HG03457 (cell line): ENCODE data around the gene ABHD15.

Experiments
- ATAC-seq: cut with Tn5 transposase; IDR thresholded peaks from one replicate; pipeline ENCODE4 v1.9.1; 2021; ENCODE audit warnings: moderate number of reproducible peaks; ENCODE audit not compliant: unreplicated experiment

Gene ABHD15

DNA sequence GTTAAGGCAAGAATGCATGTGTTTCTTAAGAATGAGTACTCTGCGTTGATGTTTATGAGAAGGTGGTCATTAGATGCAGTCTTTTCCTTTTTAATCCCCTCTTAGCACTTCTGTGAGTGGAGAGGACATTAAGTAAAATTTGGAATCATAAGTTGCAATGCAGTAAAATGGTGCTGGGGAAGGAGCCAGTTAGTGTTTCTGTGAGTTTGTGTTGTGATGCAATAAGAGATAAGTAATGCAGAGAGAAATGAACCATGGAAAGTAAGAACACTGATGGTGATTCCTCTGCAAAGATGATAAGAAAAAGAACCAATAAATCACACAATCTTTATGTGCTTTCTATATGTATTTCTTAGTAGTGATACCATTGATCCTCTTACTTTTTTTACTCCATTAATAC is 20.0 kb downstream of the ABHD15 start:
- ATAC-seq, result no peak

DNA sequence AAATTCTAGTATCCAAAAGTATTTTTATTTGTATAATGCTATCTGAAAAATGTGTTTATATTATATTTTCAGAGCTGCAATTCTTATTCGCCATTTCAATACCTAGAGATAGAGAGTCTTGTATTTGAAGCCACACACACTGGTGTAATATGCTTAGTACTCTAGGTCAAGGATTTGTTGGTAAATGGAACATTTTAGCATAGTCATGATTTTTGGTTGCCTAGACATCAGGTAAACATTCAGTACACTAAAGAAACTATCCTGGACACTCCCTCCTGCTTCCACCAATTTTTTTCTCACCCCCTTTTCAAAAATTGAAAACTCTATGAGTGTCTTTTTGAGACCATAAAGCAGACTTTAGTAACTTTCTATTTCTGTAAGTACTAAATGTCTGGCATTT is 20.8 kb downstream of the ABHD15 start:
- ATAC-seq, result no peak

DNA sequence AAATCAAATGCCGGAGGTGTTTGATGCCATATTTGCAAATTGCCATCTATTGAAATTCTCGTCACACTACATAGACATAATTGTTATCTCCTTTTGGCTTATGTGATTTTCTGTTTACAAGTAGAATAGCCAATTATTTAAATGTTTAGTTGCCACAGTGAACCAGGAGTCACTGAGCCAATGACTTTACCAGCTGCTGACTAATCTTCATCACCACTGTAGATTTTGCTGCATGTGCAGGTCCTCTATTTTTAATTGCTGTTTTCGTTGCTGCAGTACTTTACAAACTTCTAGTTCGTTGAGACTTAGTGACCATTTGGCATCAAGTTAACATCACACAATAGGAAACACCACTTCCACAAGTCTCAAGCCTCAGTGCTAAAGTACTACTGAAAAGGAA is 22.8 kb downstream of the ABHD15 start:
- ATAC-seq, result no peak

DNA sequence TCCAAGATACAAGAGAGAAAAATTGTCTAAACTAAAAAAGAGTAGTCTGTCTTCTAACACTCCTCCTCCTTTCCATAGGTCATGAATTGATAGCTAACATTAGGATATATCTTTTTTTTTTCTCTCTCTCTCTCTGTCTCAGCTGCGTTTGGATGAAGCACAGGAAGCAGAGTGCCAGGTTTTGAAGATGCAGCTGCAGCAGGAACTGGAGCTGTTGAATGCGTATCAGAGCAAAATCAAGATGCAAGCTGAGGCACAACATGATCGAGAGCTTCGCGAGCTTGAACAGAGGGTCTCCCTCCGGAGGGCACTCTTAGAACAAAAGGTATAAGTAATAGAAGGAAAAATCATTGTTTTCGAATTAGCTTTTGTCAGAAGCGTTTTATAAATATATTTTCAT is 32.9 kb downstream of the ABHD15 start:
- ATAC-seq, result no peak

DNA sequence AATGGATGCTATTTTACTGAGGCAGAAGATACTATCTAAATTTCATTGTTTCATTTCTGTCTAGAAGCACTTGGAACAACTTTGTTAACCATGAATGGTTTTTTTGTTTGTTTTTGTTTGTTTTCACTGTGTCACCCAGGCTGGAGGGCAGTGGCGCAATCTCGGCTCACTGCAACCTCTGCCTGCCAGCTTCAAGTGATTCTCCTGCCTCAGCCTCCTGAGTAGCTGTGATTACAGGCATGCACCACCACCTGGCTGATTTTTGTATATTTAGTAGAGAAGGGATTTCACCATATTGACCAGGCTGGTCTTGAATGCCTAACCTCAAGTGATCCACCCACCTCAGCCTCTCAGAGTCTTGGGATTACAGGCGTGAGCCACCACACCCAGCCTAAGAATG is 40.5 kb downstream of the ABHD15 start:
- ATAC-seq, result no peak

DNA sequence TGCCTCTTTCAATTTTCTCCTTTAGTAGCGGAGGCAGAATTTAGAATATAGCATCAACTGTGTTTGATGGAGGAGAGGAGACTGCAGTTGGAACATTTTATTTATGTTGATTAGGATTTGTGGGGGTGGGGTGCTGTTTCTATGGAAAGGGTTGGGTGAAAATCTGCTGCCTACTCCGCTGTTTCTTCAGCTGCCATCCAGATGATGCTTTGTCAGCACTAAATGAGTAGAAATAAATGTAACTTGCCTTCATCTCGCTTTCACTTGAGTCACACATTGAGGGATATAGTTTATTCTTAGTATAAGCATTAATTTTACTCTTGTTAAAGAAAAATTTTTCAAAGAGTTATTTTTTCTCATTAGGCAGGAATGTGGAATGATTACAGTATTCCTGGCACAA is 42.1 kb downstream of the ABHD15 start:
- ATAC-seq, result no peak

DNA sequence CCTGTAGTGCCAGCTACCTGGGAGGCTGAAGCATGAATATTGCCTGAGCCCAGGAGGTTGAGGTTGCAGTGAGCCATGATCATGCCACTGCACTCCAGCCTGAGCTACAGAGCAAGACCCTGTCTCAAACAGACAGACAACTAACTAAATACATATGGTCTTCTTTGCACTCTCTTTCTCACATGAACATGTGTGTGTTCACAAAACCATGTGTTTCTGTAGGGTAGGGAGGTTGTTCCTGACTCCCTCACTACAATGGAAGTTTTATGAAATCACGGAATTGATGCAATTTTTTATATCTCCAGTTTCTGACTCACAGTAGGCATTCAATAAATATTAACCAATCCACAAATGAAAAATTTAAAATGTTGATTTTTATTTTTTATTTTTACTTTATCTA is 48.5 kb downstream of the ABHD15 start:
- no peak for ATAC-seq

DNA sequence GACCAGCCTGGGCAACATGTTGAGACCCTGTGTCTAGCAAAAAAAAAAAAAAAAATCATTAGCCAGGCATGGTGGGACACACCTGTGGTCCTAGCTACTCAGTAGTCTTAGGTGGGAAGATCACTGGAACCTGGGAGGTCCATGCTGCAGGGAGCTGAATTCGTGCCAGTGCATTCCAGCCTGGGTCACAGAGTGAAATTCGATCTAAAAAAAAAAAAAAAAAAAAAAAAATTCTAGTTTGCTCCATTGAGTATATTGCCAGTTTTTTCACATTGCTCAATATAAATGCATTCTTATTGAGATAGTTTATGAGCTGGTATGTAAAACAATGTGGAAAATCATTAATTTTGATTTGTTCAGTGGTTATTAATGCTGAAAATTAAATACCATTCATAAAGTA is 52.0 kb downstream of the ABHD15 start:
- no peak for ATAC-seq

DNA sequence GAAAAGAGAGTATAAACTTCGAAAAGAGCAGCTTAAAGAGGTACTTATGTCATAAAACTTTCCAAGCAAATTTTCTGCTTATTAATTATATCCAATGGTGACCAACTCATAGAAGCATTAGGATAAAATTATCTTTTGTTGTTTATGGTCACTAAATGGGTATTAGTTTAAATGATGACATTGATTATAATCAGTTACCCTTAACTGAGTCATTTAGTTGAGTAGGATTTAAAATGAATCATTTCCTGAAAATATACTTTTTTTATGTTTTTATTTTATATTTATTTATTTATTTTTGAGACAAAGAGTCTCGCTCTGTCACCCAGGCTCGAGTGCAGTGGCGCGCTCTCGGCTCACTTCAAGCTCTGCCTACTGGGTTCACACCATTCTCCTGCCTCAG is 55.9 kb downstream of the ABHD15 start:
- no peak for ATAC-seq
